GM19023 (cell line): Measurements from ENCODE around the gene SCNN1A.

Source experiments
- ATAC-seq: cut with Tn5 transposase; IDR thresholded peaks from one replicate; pipeline ENCODE4 v1.9.1; 2021; ENCODE audit warnings: mild to moderate bottlenecking, moderate library complexity; ENCODE audit not compliant: unreplicated experiment

SCNN1A gene

DNA sequence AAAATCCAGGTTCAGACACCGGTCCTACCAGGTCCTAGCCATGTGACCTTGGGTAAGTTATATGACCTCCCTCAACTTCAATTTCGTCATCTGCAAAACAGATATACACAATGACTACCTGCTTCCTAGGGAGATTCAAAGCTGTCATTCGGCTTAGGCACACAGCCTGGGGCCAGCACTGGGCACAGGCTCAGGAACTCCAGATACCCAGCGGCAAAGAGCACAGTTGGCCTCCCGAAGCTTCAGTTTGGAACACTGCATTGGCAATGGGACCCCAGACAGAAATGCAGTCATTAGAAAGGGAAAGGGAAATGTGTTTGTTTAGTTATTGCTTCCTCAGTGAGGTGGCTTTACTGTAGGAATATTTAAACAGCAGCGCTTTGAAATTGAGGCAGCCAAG is 53.5 kb downstream of the SCNN1A start:
- ATAC-seq = no peak

GRCh38 chr12:6319446-6319845 is 55.9 kb downstream of the SCNN1A start:
- ATAC-seq = no peak

DNA sequence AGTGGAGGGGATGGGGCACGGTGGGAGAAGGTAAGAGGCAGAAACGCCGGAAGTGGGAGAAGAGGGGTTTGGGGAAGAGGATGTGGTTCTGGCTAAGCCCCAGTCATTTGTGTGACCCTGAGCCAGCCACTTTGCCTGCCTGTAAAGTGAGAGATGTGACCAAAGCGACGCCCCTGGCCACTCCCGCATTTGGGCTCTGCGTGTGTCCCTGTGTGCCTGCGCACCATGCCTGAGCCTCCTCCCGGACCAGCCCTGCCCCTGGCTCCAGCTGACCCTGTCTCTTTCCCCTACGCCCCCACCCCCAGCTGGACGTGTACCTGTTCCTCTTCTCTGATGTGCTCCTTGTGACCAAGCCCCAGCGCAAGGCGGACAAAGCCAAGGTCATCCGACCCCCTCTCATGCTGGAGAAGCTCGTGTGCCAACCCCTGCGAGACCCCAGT is 56.9 kb downstream of the SCNN1A start:
- ATAC-seq = no peak

DNA sequence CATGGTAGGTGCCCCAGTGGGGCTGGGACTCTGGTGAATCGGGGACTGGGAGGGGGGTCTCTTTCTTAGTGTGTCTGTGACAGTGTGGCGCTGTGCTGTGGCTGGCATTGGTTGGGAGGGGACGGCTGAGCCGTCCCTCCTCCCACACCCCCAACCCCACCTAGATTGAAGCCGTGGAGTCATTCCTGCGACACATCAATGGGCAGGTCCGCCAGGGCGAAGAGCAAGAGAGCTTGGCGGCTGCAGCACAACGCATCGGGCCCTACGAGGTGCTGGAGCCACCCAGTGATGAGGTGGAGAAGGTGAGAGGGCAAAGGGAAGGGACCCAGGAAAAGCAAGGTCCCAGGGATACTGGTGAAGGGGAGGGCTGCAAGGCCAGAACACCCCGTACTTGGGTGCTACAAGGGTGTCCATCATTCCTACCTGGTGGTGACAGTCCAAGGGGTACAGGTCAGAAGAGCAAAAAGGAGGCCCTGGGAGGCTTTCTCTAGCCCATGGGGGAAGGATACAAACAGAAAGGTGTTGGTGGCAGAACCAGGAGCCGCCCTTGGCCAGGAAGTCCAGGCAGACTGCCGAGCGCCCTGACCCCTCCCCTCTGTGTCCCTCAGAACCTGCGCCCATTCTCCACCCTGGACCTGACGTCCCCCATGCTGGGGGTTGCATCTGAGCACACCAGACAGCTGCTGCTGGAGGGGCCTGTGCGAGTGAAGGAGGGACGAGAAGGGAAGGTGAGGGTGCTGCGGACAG is 57.5 kb downstream of the SCNN1A start:
- no peak for ATAC-seq

- ATAC-seq = no peak
Observed at GRCh38 chr12:6316921-6317692, 58.3 kb downstream of the SCNN1A start.

DNA sequence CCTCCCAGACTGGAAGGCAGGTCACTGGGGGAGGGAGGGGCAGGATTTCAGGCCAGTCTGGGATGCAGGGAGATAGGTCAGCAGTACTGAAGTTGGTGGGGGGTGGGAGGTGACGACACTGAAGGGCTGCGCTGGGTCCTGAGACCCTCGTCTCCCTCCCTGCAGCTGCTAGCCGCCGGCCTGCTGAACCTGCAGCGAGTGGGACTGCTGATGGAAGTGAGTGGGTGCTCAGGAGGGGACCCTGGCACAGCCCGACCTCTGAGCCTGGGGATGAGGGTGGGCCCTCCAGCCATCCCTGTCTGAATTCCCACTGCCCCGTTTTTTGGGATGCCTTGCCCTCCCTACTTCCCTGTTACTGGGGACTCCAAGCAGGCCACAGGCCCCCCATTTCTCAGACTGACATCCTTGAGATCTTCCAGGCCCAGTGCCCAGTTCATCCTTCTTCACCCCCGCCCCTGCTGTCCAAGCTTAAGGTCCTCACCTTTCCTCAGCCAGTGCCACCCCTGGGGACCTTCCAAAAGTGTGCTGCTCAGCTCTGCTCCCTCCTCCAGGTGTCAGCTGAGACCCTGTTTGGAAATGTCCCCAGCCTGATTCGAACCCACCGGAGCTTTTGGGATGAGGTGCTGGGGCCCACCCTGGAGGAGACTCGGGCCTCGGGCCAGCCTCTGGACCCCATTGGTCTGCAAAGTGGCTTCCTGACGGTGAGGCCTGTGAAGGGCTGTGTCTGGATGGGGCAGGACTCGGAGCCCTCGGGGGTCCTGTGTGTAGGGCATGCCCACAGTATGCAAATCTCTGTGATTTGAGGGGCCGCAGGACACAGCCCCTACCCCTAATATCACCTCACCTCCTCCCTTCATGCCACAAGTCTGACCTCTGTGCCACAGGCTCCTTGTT is 59.4 kb downstream of the SCNN1A start:
- no peak for ATAC-seq

DNA sequence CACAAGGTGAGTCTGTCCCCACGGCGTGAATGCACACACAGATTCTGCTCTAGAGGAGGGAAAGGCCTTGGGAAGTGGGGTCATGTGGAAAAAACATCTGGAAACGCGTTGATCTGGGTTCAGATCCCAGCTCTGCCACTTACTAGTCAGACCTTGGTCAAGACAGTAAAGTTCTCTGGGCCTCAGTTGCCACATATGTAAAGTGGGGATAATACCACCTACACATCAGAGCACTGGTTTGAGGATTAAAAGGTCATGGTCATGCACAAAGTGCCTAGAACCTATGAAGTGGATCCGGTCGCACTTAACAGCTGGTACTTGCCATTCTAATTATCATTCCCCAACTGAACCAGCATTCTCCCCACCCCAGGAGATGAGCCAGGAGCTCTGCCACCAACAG is 60.2 kb downstream of the SCNN1A start:
- ATAC-seq = no peak

DNA sequence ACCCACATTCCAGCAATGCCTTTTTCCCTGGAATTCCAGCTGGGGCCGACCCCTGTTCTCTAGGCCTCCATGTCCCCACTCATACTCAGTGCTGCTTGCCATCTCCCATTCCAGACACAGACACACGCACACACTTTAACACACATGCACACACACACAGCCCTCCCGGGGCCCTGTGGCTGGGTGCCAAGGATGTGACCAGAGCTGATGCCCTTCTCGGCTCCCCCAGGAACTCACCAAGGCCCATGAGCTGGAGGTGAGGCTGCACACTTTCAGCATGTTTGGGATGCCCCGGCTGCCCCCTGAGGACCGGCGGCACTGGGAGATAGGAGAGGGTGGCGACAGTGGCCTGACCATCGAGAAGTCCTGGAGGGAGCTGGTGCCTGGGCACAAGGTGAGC is 60.6 kb downstream of the SCNN1A start:
- no peak for ATAC-seq

DNA sequence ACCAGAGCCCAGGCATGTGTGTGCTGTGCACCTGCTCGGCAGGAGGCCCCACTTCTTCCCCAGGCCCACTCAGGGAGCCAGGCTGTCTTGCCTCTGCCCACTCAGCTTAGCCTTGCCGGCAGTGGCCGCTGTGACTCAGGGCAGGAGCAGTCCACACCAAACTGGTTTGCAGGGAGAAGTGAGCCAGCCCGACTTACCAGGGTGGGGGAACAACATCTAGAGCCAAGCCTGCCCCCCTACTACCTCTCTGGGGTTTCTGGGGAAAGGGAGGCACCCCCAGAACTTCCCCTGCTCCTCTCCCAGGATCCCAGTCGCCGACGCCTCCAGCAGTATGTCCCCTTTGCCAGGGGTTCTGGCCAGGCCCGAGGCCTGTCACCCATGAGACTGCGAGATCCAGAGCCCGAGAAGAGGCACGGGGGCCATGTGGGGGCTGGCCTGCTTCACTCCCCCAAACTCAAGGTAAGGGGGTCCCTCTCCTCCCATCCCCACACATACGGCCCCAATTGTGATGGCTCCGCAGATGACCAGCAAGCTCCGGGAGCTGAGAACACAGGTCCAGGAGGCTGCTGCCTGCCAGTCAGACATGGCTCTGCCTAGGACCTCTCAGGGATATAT is 61.9 kb downstream of the SCNN1A start:
- peak; percentile 3 for ATAC-seq

DNA sequence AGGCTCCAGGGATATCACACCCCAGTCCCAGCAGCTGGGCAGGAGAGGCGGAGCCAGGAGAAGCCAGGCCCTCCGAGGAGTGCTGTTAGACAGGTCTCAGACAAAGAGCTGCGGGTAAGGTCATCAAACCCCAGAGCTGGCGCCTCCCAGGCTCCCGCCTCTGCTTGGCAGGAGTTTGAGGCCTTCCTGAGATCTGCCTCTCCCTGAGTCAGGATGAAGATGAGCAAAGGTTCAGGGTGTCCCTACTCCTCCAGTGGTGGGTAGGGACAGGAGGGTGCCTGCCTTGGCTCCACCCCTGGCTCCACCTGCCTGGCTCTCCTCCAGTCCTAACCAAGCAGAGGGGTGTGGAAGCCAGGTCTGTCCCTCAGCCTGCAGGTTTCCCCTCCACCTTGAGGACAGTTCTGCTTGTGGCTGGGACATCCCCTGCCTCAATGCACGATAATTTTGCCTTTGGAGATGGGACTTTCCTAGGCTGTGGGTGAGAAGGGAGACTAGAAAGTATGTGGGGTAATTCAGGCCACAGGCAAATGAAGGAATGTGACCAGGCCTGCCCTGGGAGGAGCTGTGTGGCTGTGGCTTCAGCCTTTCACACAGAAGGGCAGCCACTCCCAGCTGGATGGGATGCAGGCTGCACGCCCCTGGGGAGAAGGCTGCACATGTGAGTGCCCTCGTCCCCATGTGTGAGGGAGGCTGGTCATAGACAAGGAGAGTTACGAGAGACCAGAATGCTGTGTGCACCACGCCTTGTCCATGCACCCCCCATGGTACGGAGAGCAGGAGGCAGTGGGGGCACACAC is 62.6 kb downstream of the SCNN1A start:
- ATAC-seq = peak; percentile 74

DNA sequence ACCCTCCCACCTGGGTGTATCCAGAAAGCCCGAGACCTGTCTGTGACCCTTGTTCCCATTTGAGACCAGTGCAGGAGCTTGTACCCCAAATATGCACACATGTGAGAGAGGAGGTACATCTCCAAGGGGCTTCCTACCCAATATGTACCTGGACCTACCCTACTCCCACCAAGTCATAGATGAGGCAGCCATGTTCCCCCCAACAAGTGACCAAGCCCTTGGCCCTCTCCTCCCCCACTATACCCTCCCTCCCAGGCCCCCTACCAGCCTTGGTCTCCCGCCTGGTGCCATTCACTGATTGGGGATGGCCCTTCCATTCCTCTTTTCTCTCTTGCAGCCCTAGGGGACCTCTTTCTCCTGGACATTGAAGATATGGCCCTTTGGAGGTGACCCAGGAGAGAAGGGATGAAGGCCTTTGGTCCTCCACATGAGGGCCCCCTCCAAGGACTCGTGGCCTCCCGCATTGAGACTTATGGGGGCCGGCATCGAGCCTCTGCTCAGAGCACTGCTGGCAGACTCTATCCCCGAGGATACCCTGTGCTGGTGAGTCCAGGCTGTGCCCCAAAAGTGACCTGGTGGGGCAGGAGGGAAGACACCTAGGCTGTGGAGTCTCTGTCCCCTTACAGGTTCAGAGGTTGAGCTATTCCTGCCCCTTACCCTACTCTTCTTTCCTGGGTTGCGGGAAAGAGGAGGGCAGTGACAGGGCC is 63.4 kb downstream of the SCNN1A start:
- ATAC-seq = no peak

GRCh38 chr12:6310771-6311610 is 64.4 kb downstream of the SCNN1A start:
- no peak for ATAC-seq

DNA sequence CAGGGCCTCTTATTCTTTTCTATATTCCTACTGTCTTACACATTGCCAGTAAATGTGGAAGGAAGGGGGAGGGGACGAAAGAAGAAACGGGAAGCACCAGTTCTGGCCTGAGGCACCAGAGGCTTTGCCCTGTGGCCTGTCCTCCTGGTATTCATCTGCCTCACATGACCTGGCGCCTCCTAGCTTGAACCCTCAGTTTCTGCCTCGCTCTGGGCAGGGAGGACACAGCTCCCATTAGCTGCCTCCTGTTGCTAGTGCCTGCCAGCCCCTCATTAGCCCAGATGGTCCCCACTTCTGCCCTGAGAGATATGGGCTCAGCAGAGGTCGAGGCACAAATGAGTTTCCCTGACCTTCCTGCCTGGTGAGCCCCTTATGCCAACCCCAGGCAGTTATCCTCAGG is 67.8 kb downstream of the SCNN1A start:
- ATAC-seq = no peak

- ATAC-seq = no peak
Observed at GRCh38 chr12:6306599-6307220, 68.7 kb downstream of the SCNN1A start.

GRCh38 chr12:6306151-6306550 is 69.2 kb downstream of the SCNN1A start:
- no peak for ATAC-seq

- no peak for ATAC-seq
Observed at GRCh38 chr12:6303071-6303470, 72.3 kb downstream of the SCNN1A start.

DNA sequence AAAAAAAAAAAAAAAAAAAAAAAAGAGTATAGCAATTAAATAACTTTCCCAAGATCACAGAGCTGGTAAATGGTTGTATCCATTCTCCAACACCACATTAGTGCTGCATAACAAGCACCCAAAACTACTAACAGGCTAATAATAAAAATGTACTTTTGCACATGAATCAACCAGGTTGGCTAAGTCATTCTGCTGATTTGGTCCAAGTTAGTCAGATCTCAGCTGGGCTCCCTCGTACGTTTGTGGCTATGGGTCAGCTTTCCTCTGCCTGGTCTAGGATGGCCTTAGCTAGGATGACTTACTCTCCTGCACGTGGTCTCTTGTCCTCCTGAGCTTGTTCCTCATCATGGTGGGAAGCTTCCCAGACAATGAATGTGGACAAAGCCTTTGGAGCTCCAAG is 72.7 kb downstream of the SCNN1A start:
- no peak for ATAC-seq

- no peak for ATAC-seq
Observed at GRCh38 chr12:6301721-6302120, 73.6 kb downstream of the SCNN1A start.
